DND-41 (cell line): Measurements from ENCODE around the gene B3GNT8.
A peak's percentile ranks its signal among the peaks of the same experiment; 100 is the strongest.

ENCODE experiments used
- ATAC-seq: fragments of 200-7000 bp; cut with Tn5 transposase; 3 replicates; pipeline ENCODE4 v1.9.1; 2021; ENCODE audit warnings: low read depth; ENCODE audit not compliant: insufficient read depth
- DNase-seq: peaks from one replicate; pipeline ENCODE4 v3.0.0-alpha.2; 2020
- H2AFZ ChIP-seq: 2 replicates; pipeline ENCODE4 v1.6.0; 2012; ENCODE audit warnings: low read depth, low read length
- H3K27ac ChIP-seq: 2 replicates; pipeline ENCODE4 v1.5.1; 2012; ENCODE audit warnings: low read length, inconsistent platforms
- H3K27me3 ChIP-seq: fragments of 200-600 bp; sonication (generic); 2 replicates; pipeline ENCODE4 v1.6.0; 2012; ENCODE audit warnings: low read length, mild to moderate bottlenecking, inconsistent platforms; ENCODE audit not compliant: insufficient read depth, poor library complexity
- H3K36me3 ChIP-seq: 2 replicates; pipeline ENCODE4 v1.5.1; 2012; ENCODE audit warnings: low read length, inconsistent platforms; ENCODE audit not compliant: insufficient read depth
- H3K4me1 ChIP-seq: 2 replicates; pipeline ENCODE4 v1.5.1; 2012; ENCODE audit warnings: mild to moderate bottlenecking, low read length; ENCODE audit not compliant: insufficient read depth
- H3K4me2 ChIP-seq: 2 replicates; pipeline ENCODE4 v1.6.0; 2012; ENCODE audit warnings: mild to moderate bottlenecking, moderate library complexity, low read length, inconsistent platforms; ENCODE audit not compliant: insufficient read depth
- H3K4me3 ChIP-seq, 2 experiments: fragments of 200-600 bp in 1 of 2; shearing (Covaris generic) in 1 of 2; 2 replicates each; pipeline ENCODE4 v1.5.1; 2012 to 2016; ENCODE audit warnings: inconsistent platforms in 2 of 2, low read length in 2 of 2, mild to moderate bottlenecking in 2 of 2, low read depth in 1 of 2, moderate library complexity in 1 of 2
- H3K79me2 ChIP-seq: 2 replicates; pipeline ENCODE4 v1.6.0; 2012; ENCODE audit warnings: low read length, inconsistent platforms; ENCODE audit not compliant: insufficient read depth
- H3K9ac ChIP-seq: 2 replicates; pipeline ENCODE4 v1.6.0; 2012; ENCODE audit warnings: low read depth, mild to moderate bottlenecking, inconsistent platforms, low read length, moderate library complexity
- H3K9me3 ChIP-seq: 2 replicates; pipeline ENCODE4 v1.5.1; 2012; ENCODE audit warnings: low read length, moderate library complexity, mild to moderate bottlenecking, inconsistent platforms; ENCODE audit not compliant: insufficient read depth, severe bottlenecking
- H4K20me1 ChIP-seq: 2 replicates; pipeline ENCODE4 v1.6.0; 2012; ENCODE audit warnings: low read length; ENCODE audit not compliant: insufficient read depth
- CTCF ChIP-seq: IDR thresholded peaks from 2 replicates; pipeline ENCODE4 v1.5.1; 2012; ENCODE audit warnings: borderline replicate concordance, low read length, moderate library complexity, mild to moderate bottlenecking; ENCODE audit not compliant: poor library complexity, severe bottlenecking; ENCODE audit errors: extremely low read depth
- EZH2 ChIP-seq: IDR thresholded peaks from 3 replicates; pipeline ENCODE4 v1.6.1; 2012; ENCODE audit warnings: borderline replicate concordance, low read depth, mild to moderate bottlenecking, moderate library complexity, low read length, inconsistent platforms; ENCODE audit not compliant: severe bottlenecking

Gene B3GNT8

GRCh38 chr19:41399525-41399924 is 27.6 kb downstream of the B3GNT8 start:
- Histone ChIP-seq H3K27ac (no peak overlapping the region), H3K9me3 (no peaks in the 10 kb centered on the region), H3K4me3 (peak overlapping the region in 1 of 2 experiments; percentile 71; a peak in 1 of 4 replicates), H3K4me1 (peaks cover 33% of the 10 kb centered on the region), H3K9ac (no peak overlapping the region), H3K36me3 (no peaks in the 10 kb centered on the region), H3K4me2 (peak overlapping the region; percentile 93; the same call in 1 of the 2 replicates), H3K79me2 (peaks cover 56% of the 10 kb centered on the region), H3K27me3 (no peaks in the 10 kb centered on the region), H2AFZ (no peak overlapping the region), H4K20me1 (no peaks in the 10 kb centered on the region)
- ATAC-seq: no peak
- no peak for DNase-seq
- TF ChIP-seq EZH2: no peak
- no peak for TF ChIP-seq CTCF

- Histone ChIP-seq H3K4me2 (peak overlapping the region; percentile 93), H3K79me2 (peaks cover 59% of the 10 kb centered on the region), H3K9ac (peak overlapping the region; percentile 75), H3K27me3 (no peaks in the 10 kb centered on the region), H3K27ac (no peak overlapping the region; the same call in 1 of the 2 replicates), H3K36me3 (no peaks in the 10 kb centered on the region), H3K9me3 (no peaks in the 10 kb centered on the region), H3K4me1 (peaks cover 33% of the 10 kb centered on the region), H3K4me3 (peak overlapping the region; percentile 71 to 82; a peak in 3 of 4 replicates), H2AFZ (no peak overlapping the region), H4K20me1 (no peaks in the 10 kb centered on the region)
- TF ChIP-seq EZH2 (no peak), CTCF (no peak)
- DNase-seq (no peak), ATAC-seq (no peak)
Measured at GRCh38 chr19:41399091-41399490, 28.1 kb downstream of the B3GNT8 start.

- Histone ChIP-seq H3K9ac (peak overlapping the region; percentile 75), H3K79me2 (peaks cover 63% of the 10 kb centered on the region), H3K27ac (peak overlapping the region; percentile 93), H2AFZ (no peak overlapping the region), H3K36me3 (no peaks in the 10 kb centered on the region), H4K20me1 (no peaks in the 10 kb centered on the region), H3K9me3 (no peaks in the 10 kb centered on the region), H3K4me2 (peak overlapping the region; percentile 93), H3K4me3 (peak overlapping the region; percentile 71 to 82), H3K27me3 (no peaks in the 10 kb centered on the region), H3K4me1 (peaks cover 33% of the 10 kb centered on the region)
- TF ChIP-seq CTCF: no peak
- TF ChIP-seq EZH2: no peak
- no peak for DNase-seq
- no peak for ATAC-seq
Measured at GRCh38 chr19:41398598-41398997, 28.6 kb downstream of the B3GNT8 start.

- H3K79me2 ChIP-seq: peaks cover 64% of the 10 kb centered on the region
- H4K20me1 ChIP-seq: no peaks in the 10 kb centered on the region
- peaks cover 2% of the 10 kb centered on the region; the same call in 1 of the 2 replicates for H3K36me3 ChIP-seq
- ATAC-seq: no peak
- H3K27ac ChIP-seq: peak overlapping the region; percentile 93
- H3K9ac ChIP-seq: peak overlapping the region; percentile 75
- H3K4me1 ChIP-seq: peaks cover 33% of the 10 kb centered on the region
- peak overlapping the region; percentile 73 for H2AFZ ChIP-seq
- TF ChIP-seq CTCF (no peak), EZH2 (no peak)
- H3K9me3 ChIP-seq: no peaks in the 10 kb centered on the region
- no peaks in the 10 kb centered on the region for H3K27me3 ChIP-seq
- peak overlapping the region; percentile 71 to 82 for H3K4me3 ChIP-seq
- peak overlapping the region; percentile 93 for H3K4me2 ChIP-seq
- DNase-seq: no peak
Measured at GRCh38 chr19:41398050-41398418, 29.1 kb downstream of the B3GNT8 start.
